Measurements from ENCODE around the gene DDX24. TPM values are rescaled to one million over a fixed set of nuclear protein-coding genes. Genes with fewer than 3 reads are reported as not detected.

The DDX24 gene
- total RNA-seq, 1 experiment from 2014 or later: 190 TPM

DNA sequence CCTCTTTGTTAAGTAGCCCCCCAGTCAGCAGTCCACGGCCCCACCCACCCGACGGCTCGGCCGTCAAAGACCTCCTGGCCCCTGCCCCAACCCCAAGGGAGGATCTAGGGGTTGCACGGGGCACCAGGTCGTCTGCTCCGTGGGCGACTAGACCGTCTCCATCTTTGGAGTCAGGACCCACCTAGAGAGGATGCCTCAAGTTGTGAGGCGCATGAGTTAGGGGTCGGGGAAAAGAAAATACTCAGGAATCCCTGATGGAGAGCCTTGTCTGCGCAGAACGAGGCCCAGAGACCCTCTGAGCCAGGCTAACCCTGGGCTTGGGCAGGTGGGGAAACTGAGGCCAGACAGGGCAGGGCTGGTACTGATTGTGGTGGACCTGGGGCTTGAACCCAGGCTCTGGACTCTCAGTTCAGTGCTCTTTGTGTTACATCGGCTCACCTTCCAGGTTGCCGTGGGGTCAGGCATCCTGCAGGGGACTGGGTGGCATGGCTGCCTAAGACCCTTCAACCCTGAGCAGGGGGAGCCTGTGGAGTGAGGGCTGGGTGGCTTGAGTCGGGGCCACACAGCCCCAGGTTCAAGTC lies 54.0 kb downstream of the DDX24 start:
- H3K4me3 Mint-ChIP-seq (ENCODE audit: low read depth, unreplicated experiment): peak overlapping the region; percentile 55
- CTCF ChIA-PET: interaction anchor here (1.0 to 2.0 kb wide), 6 partner anchors 8 to 110 kb away, joined by 3 to 12 read pairs (median 4); no protein-coding TSS in a partner anchor
- peak overlapping the region; percentile 88 for H3K27ac Mint-ChIP-seq (ENCODE audit: unreplicated experiment)
- peaks cover 45% of the 10 kb centered on the region for H3K36me3 Mint-ChIP-seq (ENCODE audit: insufficient read depth, unreplicated experiment)
- no peaks in the 10 kb centered on the region for H3K27me3 Mint-ChIP-seq (ENCODE audit: unreplicated experiment)
- peaks cover 57% of the 10 kb centered on the region for H3K4me1 Mint-ChIP-seq (ENCODE audit: low read depth, unreplicated experiment)
- DNase-seq: no peak
- intact Hi-C loops (cut with micrococcal nuclease; ENCODE audit: unreplicated experiment): no loop called here
- H3K9me3 Mint-ChIP-seq (ENCODE audit: low read depth, unreplicated experiment): no peaks in the 10 kb centered on the region
- no peak for TF ChIP-seq CTCF (IDR thresholded peaks at IDR 0.05; ENCODE audit: unreplicated experiment)
- BruUV-seq (replicated peaks): no TSS peak

- BruUV-seq (replicated peaks): no TSS peak
- Mint-ChIP-seq H3K9me3 (ENCODE audit: low read depth, unreplicated experiment) (no peaks in the 10 kb centered on the region), H3K36me3 (ENCODE audit: insufficient read depth, unreplicated experiment) (peaks cover 45% of the 10 kb centered on the region), H3K27me3 (ENCODE audit: unreplicated experiment) (no peaks in the 10 kb centered on the region), H3K4me1 (ENCODE audit: low read depth, unreplicated experiment) (peaks cover 59% of the 10 kb centered on the region), H3K27ac (ENCODE audit: unreplicated experiment) (peak within 1 kb of the TSS; percentile 90), H3K4me3 (ENCODE audit: low read depth, unreplicated experiment) (peak within 1 kb of the TSS; percentile 55)
- CTCF ChIA-PET: interaction anchor here (0.6 to 0.9 kb wide), 2 partner anchors 17 to 127 kb away, joined by 3 to 5 read pairs; no protein-coding TSS in a partner anchor
- no peak for TF ChIP-seq CTCF (IDR thresholded peaks at IDR 0.05; ENCODE audit: unreplicated experiment)
- DNase-seq: peak; percentile 97
- intact Hi-C loops (cut with micrococcal nuclease; ENCODE audit: unreplicated experiment): no loop called here
Measured at GRCh38 chr14:94026173-94026888, 54.7 kb downstream of the DDX24 start, which contains the start of gene OTUB2. TSS of gene OTUB2 (plus strand) at chr14:94026340. CDS start at chr14:94026538, 198 bp downstream.

GRCh38 chr14:94025720-94026119 lies 55.3 kb downstream of the DDX24 start:
- H3K27ac Mint-ChIP-seq (ENCODE audit: unreplicated experiment): peak overlapping the region; percentile 90
- H3K9me3 Mint-ChIP-seq (ENCODE audit: low read depth, unreplicated experiment): no peaks in the 10 kb centered on the region
- CTCF ChIA-PET: interaction anchor here (0.6 to 0.9 kb wide), 3 partner anchors 16 to 127 kb away, joined by 3 to 5 read pairs (median 4); partner anchors contain the start of gene IFI27
- peaks cover 65% of the 10 kb centered on the region for H3K4me1 Mint-ChIP-seq (ENCODE audit: low read depth, unreplicated experiment)
- no TSS peak for BruUV-seq (replicated peaks)
- peak overlapping the region; percentile 55 for H3K4me3 Mint-ChIP-seq (ENCODE audit: low read depth, unreplicated experiment)
- no peak for TF ChIP-seq CTCF (IDR thresholded peaks at IDR 0.05; ENCODE audit: unreplicated experiment)
- DNase-seq: no peak
- H3K36me3 Mint-ChIP-seq (ENCODE audit: insufficient read depth, unreplicated experiment): peaks cover 45% of the 10 kb centered on the region
- H3K27me3 Mint-ChIP-seq (ENCODE audit: unreplicated experiment): no peaks in the 10 kb centered on the region
- intact Hi-C loops (cut with micrococcal nuclease; ENCODE audit: unreplicated experiment): no loop called here

GRCh38 chr14:94024549-94024948 lies 56.5 kb downstream of the DDX24 start:
- no peak overlapping the region for H3K4me3 Mint-ChIP-seq (ENCODE audit: low read depth, unreplicated experiment)

More at GRCh38 chr14:94024549-94024948, 56.5 kb downstream of the DDX24 start:
- H3K9me3 Mint-ChIP-seq (ENCODE audit: low read depth, unreplicated experiment): no peaks in the 10 kb centered on the region
- BruUV-seq (replicated peaks): no TSS peak
- H3K27me3 Mint-ChIP-seq (ENCODE audit: unreplicated experiment): no peaks in the 10 kb centered on the region
- no peak for DNase-seq
- H3K36me3 Mint-ChIP-seq (ENCODE audit: insufficient read depth, unreplicated experiment): peaks cover 43% of the 10 kb centered on the region
- CTCF ChIA-PET: no interaction called here
- intact Hi-C loops (cut with micrococcal nuclease; ENCODE audit: unreplicated experiment): no loop called here
- H3K27ac Mint-ChIP-seq (ENCODE audit: unreplicated experiment): no peak overlapping the region
- H3K4me1 Mint-ChIP-seq (ENCODE audit: low read depth, unreplicated experiment): peaks cover 65% of the 10 kb centered on the region
- no peak for TF ChIP-seq CTCF (IDR thresholded peaks at IDR 0.05; ENCODE audit: unreplicated experiment)

Measured in Calu3 (cell line).